T-helper 2 cell (primary cell): ENCODE data around the gene SPINT1.
A peak's percentile ranks its signal among the peaks of the same experiment; 100 is the strongest.

Experiments
- DNase-seq, 5 experiments: peaks; one replicate each; pipeline versions ENCODE4 v3.0.0 to v3.0.0-alpha.2; 2012 to 2022

Gene SPINT1

DNA sequence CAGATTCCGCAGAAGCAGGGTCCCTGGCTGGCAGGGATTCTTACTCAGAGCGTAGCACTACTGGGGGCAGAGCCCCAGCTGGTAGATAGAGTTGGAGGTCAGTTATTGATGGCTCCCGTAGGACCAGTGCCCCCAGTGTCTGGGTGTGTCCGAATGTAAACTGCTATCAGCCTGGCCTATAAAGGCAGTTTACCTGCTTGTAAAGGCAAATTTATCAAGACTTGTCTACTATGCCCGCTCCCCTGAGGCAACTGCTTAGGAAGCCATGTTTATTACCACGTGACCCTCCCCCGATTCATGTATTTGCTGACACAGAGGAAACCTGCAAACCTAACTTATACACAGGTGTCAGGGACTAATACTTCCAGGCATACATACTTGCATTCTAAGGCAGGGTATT is 14.7 kb upstream of the SPINT1 start:
- no peak for DNase-seq

DNA sequence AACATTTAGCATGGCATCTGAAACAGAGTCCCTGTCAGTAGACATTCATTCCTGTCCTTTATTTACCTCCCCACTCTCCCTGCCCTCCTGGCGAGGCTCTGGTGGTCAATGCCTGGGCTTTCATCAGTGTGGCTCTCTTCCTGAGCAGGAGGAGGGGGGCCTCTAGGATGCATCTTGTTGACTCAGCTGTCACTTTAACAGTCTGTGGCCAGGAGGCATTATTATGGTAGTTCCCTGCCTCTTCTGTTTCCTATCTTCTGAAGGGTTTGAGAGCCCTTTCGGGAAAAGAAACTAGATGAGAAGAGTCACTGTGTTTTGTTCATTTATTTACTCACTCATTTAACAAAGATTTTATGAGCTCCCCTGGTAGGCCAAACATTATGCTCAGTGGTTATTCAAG is 13.0 kb upstream of the SPINT1 start:
- DNase-seq, result no peak

DNA sequence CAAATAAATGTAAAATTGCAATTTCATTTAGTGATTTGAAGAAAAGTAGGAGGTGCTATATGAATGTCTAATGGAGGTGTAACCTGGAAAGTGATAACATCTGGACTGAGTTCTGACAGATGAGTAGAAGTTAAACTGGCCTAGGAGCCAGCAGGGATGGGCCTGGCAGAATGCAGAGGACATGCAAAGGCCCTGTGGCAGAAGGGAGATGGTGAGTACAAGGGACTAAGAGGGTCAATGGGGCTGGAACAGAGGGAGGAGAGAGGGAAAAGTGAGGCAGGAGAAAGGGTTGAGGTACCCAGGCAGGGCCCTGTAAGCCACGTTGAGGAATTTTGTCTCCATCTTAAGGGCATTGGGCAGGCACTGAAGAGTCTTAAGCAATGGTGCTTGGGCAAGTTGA is 12.0 kb upstream of the SPINT1 start:
- DNase-seq, result no peak

DNA sequence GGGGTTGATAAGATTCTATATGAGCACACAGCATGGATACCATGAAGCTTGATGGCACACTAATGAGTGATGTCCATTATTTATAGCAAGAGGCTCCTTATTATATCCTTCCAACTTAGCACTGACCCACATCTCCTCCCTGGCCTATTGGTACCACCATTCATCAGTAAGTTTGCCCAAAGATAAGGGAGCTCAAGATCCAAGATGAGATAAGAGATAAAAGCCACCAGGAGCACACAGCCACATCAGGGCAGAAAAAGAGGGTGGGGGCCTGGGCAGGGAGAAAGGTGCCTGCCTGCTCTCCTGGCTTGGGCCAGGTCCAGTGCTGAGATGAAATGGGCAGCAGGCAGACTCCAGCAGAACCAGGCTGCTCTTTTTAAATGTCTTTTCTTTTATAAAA is 10.9 kb upstream of the SPINT1 start:
- no peak for DNase-seq

DNA sequence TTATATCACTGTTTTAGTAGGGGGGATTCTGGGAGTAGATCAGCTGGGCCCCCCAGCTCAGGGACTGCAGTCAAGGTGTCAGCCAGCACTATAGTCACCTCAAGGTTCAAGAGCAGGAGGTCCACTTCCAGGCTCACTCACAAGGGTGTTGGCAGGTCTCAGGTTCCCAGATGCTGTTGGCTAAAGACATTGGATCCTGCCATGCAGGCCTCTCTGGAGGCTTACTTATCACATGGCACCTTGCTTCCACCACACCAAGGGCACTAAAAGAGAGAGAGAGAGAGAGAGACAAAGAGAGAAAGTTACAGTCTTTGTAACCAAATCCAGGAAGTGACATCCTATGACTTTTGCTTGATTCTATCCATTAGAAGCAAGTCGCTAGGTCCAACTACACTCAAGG is 7.8 kb upstream of the SPINT1 start:
- no peak for DNase-seq

DNA sequence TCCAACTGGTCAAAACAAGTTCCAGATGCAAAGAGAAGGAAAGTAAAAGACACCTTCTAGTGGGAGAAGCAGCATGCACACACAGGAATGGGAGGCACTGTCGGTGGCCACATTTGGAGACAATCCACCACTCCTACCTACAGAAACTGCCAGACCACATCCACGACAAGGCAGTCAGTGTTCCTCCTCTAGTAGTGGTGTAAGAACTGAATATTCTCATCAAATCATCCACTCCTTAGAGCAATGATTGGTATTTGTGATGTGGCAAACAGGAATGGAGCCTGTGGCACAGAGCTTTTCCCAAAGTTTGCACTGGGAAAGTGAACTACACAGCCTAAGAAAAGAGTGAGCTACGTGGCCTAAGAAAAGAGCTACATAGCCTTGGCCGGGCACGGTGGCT is 5.1 kb upstream of the SPINT1 start:
- DNase-seq, result no peak

DNA sequence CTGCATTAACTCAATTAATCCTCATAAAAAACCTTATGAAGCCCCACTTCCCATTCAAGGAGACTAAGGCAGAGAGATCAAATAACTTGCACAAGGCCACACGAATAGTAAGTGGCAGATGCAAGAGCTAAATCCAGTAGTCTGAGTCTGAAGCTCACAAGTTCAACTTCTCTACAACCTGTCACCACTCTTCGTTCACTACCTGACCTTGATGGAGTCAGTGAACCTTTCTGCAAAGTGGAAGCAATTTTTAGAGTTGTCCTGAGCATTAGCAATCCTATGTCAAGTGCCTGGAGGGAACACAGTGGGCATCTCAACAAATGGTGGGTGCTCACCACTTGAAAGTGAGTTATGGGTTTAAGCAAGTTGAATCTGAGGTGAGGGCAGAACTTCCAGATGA is 2.1 kb upstream of the SPINT1 start:
- DNase-seq, result no peak

DNA sequence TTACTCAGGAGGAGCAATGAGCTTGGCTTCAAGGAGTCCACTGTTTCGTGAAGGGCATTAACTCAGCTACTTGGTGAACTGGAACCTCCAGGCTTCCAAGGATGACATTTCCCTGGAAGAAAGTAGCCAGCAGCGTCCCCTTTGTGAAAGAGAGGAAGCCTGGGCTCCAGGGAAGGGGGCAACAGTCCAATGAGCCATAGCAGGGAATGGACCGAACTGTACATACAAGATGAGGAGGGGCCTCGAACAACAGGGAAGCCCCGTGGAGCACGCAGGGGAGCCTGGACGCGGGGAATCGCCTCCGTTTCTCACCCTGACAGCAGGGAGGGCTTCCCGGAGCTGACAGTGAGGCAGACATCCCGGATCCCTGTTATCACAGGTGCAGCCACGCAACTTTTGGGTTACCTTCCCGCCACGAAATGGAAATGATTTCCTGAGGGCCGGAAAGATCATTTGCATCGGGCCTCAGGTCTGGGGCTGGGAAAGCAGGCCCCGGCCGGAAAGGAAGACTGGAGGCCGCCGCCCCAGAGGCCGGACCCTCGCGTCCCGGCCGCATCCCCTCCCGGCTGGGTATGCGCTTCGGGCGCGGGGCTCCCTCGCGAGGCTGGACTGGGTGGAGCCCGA is 475 bp upstream of the SPINT1 start:
- no peak for DNase-seq

DNA sequence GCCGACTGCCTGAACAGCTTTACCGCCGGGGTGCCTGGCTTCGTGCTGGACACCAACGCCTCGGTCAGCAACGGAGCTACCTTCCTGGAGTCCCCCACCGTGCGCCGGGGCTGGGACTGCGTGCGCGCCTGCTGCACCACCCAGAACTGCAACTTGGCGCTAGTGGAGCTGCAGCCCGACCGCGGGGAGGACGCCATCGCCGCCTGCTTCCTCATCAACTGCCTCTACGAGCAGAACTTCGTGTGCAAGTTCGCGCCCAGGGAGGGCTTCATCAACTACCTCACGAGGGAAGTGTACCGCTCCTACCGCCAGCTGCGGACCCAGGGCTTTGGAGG is 815 bp downstream of the SPINT1 start:
- DNase-seq, result peak in 3 of 5 experiments; percentile 9 to 59 (median 14)

DNA sequence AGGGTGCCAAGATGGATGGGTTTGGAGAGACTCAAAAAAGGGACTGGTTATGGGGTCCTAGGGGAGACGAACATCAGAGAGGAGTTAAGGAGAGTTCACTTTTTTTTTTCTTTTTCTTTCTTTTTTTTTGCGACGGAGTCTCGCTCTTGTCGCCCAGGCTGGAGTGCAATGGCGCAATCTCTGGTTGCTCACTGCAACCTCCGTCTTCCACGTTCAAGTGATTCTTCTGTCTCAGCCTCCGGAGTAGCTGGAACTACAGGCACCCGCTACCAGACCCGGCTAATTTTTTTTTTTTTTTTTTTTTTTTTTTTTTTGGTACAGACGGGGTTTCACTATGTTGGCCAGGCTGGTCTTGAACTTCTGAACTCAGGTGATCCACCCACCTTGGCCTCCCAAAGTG is 1.2 kb downstream of the SPINT1 start:
- DNase-seq, result no peak

DNA sequence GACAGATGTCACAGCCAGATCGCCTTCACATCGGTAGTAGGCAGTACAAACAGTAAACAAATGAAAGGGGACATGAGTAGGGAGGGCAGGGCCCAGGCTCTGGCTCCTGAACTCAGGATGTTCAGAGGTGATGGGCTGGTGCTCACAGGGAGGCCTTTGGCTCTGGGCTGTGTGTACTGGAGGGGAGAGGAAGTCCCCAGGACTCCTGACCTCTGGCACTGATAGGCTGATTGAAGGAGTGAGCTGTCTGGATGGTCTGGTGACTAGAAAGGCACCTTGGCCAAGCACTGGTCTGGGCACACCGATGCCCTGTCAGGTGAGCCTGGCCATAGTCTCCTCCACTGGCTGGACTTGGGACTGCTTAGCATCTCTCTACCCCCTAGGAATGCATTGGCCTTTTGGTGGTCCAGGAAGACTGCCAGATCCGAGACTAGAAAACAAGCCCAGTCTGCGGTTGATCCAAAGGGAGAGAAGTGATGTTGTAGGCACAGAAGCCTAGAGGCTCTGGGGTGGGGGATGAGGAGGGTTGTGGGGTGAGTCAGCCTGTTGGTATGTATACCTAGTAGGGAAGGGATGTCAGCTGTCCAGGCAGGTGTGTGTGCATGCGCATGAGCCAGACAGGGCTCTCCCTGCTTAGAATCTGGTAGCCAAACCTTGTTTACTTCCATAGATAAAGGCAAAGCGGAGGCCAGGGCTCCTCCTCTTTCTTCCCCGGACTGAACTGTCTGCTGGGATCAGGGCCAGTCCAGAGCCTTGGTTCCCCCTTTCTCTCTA is 1.9 kb downstream of the SPINT1 start:
- DNase-seq, result no peak

DNA sequence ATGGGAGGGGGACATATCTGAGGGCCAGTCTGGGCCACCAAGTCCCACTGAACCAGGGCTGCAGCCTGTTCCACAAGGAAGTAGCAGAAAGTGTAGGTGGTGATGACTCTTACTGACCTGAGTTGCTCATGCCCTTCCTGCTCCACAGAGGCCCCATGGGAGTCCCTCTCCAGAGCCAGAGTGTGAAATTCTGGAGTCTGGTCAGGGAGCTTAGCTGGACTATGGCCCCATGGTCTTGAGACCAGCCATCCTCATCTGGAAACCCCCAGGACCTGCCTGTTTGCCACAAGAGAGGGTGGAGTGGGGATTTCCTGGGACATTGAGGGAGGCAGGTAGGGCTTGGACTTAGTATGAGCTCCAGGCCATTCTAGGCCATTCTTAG is 3.0 kb downstream of the SPINT1 start:
- no peak for DNase-seq

DNA sequence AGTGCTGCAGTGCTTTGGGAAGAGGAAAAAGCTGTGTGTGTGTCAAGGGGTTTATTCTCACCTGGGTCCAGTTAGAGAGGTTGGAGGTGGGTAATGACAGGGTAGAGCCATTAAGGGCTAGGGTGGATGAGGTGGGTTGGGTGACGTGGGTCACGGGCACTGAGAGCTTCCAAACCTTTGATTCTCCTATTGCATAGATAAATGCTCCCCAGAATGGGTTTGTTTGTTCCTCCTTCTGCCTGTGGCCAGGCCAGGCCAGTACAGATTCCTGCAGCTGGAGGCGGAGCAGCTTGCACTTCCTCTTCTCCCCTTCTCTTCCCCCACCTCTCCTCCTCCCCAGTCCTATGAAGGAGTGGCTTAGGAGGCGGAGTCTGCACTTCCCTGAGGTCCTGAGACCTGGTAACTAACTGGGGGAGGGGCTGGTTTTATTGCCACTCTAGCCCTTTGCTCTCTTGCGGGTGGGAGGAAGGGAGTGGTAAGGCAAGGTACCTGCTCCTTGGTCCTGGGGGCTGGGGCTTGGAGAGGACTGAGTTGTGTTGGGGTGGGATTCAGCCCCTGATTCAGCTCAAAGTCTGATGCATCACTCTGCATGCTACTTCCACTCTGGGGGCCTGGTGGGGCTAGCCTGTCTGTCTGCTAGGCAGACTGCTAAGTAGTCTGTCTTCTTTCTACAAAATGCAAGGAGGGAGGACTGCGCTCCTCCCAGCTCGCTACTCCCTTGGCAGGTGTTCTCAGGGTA is 3.5 kb downstream of the SPINT1 start:
- no peak for DNase-seq

DNA sequence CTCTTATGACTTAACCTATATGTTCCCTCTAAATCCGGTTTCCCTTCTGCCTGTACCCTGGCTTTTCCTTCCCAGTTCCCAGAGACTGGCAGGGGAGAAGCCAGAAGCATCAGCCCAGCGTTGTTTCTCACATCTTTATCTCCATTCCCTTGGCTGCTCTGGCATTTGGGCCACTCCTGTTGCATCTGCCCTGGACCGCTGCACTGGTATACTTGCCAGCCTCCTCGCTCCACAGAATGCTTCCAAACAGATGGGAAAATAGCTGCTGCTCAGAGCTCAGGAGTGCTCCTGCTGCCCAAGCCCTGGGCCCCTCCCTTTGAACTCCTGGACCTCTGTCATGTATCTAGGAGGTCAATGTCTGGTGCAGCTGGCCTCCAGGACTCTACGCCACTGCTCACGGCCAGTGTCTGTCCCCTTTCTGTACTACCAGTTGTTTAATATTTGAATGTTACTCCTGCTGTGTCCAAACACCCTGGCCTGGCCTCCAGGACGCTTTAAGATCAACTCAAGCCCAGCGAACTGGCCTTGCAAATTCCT is 6.8 kb downstream of the SPINT1 start:
- DNase-seq, result no peak

DNA sequence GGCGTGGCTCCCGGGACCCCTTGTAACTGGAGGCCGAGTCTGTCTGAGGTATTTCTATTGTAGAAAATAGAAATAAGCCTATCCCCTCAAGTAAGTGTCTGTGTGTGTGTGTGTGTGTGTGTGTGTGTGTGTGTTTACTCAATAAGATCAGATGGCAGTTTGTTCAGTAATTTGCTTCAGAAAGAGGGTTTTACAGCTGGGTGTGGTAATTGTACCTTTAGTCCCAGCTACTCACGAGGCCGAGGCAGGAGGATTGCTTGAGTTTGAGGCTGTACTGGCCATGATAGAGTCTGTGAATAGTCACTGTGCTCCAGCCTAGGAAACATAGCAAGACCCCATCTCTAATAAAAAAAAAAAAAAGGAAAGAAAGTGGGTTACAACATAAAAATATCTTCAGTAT is 8.7 kb downstream of the SPINT1 start:
- DNase-seq, result no peak

DNA sequence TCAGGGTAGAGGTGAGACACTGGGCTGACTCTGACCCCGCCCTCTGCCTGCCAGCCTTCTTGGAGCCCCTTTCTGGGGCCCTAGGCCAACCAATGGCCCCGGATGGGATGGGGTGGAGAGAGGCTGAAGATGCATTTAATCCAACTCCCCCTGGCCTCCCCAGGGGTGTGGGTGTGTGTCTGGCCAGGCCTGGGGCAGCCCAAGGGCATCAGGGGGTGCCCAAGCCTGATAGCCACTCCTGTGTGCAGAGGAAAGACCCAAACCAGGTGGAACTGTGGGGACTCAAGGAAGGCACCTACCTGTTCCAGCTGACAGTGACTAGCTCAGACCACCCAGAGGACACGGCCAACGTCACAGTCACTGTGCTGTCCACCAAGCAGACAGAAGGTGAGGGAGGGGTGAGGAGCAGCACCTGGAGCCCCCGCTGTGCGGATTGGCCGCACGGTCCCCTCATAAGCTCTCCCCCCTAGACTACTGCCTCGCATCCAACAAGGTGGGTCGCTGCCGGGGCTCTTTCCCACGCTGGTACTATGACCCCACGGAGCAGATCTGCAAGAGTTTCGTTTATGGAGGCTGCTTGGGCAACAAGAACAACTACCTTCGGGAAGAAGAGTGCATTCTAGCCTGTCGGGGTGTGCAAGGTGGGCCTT is 9.5 kb downstream of the SPINT1 start:
- DNase-seq, result no peak

DNA sequence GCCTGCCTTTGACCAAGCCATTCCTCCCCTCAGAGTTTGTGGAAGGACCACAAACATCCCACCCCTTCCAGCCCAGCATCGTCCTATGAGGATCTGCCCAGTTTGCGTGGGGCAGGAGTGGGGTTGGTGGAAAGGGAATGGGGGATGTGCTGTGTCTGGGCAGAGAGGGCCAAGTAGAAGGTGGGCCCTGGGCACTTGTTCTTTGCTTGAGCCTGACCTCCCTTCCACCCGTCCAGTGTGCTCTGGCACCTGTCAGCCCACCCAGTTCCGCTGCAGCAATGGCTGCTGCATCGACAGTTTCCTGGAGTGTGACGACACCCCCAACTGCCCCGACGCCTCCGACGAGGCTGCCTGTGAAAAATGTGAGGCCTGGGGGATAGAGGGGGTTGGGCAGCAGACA is 10.3 kb downstream of the SPINT1 start:
- DNase-seq, result no peak

DNA sequence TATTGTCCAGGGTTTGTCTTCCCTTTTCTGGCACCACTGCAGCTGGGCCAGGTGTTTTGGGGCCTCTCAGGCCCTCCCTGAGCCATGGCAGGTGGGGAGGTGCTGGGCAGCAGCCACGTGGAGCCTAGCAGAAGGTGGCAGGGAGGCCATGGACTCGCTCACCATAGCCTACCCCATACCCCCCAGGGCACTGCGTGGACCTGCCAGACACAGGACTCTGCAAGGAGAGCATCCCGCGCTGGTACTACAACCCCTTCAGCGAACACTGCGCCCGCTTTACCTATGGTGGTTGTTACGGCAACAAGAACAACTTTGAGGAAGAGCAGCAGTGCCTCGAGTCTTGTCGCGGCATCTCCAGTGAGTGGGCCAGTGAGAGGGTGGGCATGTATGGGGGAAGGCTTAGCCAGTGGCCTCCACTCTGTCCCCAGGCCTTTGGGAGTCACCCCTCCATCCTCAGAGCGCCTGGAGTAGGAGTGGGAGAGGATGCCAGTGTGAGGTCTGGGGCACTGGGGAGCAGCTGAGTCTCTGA is 11.9 kb downstream of the SPINT1 start:
- no peak for DNase-seq

DNA sequence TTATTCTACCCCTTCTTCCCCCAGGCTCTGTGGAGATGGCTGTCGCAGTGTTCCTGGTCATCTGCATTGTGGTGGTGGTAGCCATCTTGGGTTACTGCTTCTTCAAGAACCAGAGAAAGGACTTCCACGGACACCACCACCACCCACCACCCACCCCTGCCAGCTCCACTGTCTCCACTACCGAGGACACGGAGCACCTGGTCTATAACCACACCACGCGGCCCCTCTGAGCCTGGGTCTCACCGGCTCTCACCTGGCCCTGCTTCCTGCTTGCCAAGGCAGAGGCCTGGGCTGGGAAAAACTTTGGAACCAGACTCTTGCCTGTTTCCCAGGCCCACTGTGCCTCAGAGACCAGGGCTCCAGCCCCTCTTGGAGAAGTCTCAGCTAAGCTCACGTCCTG is 12.9 kb downstream of the SPINT1 start:
- no peak for DNase-seq

DNA sequence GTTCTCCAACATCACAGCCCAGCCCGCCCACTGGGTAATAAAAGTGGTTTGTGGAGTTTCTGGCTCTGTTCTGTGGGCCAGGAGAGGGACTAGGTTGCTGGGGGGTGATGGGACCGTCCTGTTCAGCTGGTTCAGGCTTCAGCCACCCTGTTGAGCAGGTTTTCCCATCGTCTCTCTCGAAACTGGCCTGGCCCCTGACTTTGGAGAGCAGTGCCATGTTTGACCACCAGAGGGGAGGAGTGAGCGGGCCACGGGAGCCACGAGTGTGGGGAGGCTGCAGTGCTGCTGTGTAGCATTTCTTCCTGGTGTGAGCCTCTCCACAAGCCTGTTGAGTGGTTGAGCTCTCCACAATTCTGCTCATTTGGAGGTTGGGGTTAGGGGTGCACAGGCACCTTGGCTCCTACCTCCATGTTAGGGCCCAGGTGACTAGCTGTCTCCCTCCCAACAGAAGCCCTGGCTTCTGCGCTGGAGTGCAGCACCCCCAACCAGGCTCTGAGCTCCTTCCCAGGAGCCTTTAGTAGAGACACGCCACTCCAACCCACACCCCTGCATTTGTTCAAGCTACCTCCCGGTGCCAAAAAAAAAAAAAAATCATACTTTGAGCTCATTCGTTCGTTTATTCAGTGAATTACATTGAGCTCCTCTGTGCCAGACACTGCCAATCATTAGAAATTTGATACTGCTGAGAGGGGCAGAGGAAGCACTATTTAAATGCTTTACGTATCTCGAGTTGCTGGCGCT is 13.9 kb downstream of the SPINT1 start:
- peak; percentile 50 to 77 (median 65) for DNase-seq

DNA sequence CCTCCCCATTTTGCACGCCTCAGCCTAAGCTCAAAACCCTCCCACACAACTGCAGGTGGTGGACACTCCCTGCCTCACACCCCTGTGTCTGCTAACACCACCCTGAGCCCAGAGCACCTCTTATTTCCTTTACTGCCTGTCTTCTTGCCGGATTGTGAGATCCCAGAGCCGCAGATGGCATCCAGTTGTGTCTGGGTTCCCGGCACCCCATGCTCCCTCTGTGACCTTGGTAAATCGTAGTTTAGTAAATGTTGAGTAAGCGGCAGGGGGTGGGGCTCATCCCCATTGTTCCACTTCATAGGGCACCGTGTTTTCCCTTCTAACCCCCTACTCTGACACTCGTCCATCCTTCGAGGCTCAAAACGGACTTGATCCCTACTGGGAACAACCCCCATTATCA is 14.9 kb downstream of the SPINT1 start:
- no peak for DNase-seq

DNA sequence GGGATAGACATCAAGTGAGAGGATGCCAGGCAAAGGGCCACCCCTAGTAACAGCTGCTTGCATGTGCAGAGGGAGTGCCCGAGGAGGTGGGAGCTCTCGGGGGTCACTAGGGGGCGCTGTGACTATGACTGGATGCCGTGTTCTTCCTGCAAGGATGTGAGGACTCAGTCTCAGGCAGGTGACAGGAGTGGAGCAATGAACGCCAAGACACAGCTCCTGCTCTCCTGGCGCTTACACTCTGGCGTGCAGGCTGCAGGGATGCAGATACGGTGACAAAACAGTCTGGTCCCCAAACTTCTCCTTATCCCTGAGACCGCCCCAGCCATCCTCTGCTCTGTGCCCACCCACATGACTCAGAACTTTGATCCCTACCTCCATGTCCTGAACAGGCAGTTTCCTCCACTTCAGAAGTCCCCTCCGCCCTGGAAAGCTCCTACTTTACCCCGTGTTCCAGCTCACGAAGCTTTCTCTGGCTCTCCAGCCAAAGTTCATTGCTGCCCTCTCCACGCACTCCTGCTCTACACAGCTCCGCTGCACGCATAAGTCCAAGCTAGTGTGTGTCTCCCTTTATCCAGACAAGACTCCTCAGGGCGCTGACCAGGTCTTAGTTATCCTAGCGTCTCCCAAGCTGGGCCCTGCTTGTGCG is 15.5 kb downstream of the SPINT1 start:
- DNase-seq, result peak; percentile 57 to 84 (median 71)
